Endodermal cell (in vitro differentiated cells): ENCODE measurements around the gene TBC1D8. TPM values are rescaled to one million over a fixed set of nuclear protein-coding genes. Genes with fewer than 3 reads are reported as not detected.

Experiments
- DNase-seq: peaks from one replicate; pipeline ENCODE4 v3.0.0-alpha.2; 2017
- H3K27ac ChIP-seq: 2 replicates; pipeline ENCODE4 v1.5.1; 2013; ENCODE audit warnings: mild to moderate bottlenecking, low read depth, low read length, moderate library complexity
- H3K27me3 ChIP-seq: 2 replicates; pipeline ENCODE4 v1.6.1; 2013; ENCODE audit warnings: mild to moderate bottlenecking, low read length, moderate library complexity; ENCODE audit not compliant: insufficient read depth, control insufficient read depth, poor library complexity, severe bottlenecking
- H3K36me3 ChIP-seq: 2 replicates; pipeline ENCODE4 v1.7.0; 2013; ENCODE audit warnings: mild to moderate bottlenecking, low read length, moderate library complexity; ENCODE audit not compliant: control insufficient read depth, insufficient read depth
- H3K4me1 ChIP-seq: one replicate; pipeline ENCODE4 v1.7.0; 2013; ENCODE audit warnings: low read length; ENCODE audit not compliant: control insufficient read depth, insufficient read depth
- H3K4me3 ChIP-seq: 2 replicates; pipeline ENCODE4 v1.5.1; 2013; ENCODE audit warnings: mild to moderate bottlenecking, low read length, moderate library complexity
- H3K9ac ChIP-seq: 2 replicates; pipeline ENCODE4 v1.6.1; 2013; ENCODE audit warnings: mild to moderate bottlenecking, low read length, moderate library complexity; ENCODE audit not compliant: poor library complexity, severe bottlenecking; ENCODE audit errors: extremely low read depth
- H3K9me3 ChIP-seq: 2 replicates; pipeline ENCODE4 v1.6.1; 2013; ENCODE audit warnings: mild to moderate bottlenecking, low read length, moderate library complexity; ENCODE audit not compliant: control insufficient read depth
- H3K27ac Mint-ChIP-seq: 2 replicates; pipeline ENCODE4 v1.8.0; 2020; ENCODE audit warnings: mixed read lengths
- H3K27me3 Mint-ChIP-seq: 2 replicates; pipeline ENCODE4 v1.8.0; 2021; ENCODE audit warnings: mild to moderate bottlenecking, mixed read lengths; ENCODE audit not compliant: insufficient read depth
- H3K36me3 Mint-ChIP-seq: 2 replicates; pipeline ENCODE4 v1.8.0; 2020; ENCODE audit warnings: low read depth, mixed read lengths
- H3K4me1 Mint-ChIP-seq: 2 replicates; pipeline ENCODE4 v1.8.0; 2020; ENCODE audit warnings: mixed read lengths
- H3K4me3 Mint-ChIP-seq: 2 replicates; pipeline ENCODE4 v1.8.0; 2020; ENCODE audit warnings: mild to moderate bottlenecking, moderate library complexity, mixed read lengths
- H3K9me3 Mint-ChIP-seq: 2 replicates; pipeline ENCODE4 v1.8.0; 2020; ENCODE audit warnings: mild to moderate bottlenecking, mixed read lengths
- CTCF ChIP-seq: fragments of 200-600 bp; sonication (generic); conservative IDR thresholded peaks from 2 replicates; pipeline ENCODE4 v1.5.0; 2021; ENCODE audit warnings: antibody characterized with exemption, mild to moderate bottlenecking
- WGBS, 2 experiments: methylation state at CpG; one replicate each; pipeline versions ENCODE4 v1.1.5 to v1.1.7; 2013; ENCODE audit warnings: missing lambda C conversion rate in 2 of 2, mixed read lengths in 1 of 2; ENCODE audit not compliant: insufficient coverage in 1 of 2, insufficient read length in 1 of 2; 5-methylcytosine and 5-hydroxymethylcytosine counted together
- total RNA-seq, 2 donors: library from RNA; stranded (reverse); fragmentation: NEBNext Ultra II Directional in 1 of 2; extraction: Animal tissue kit (Norgen Biotek cat#: 25700) in 1 of 2; gene quantifications; 2 replicates in 1 of 2; 3 replicates in 1 of 2; pipeline ENCODE4 v1.2.1, GENCODE V29; 2021

The TBC1D8 gene
- total RNA-seq, 2 donors from 2014 or later = 14.4 to 14.5 TPM

- Histone ChIP-seq H3K27me3 (no peaks in the 10 kb centered on the region), H3K4me3 (no peak overlapping the region), H3K27ac (no peak overlapping the region), H3K9me3 (no peaks in the 10 kb centered on the region), H3K9ac (no peak overlapping the region), H3K4me1 (no peaks in the 10 kb centered on the region), H3K36me3 (no peaks in the 10 kb centered on the region)
- Mint-ChIP-seq H3K4me3 (no peak overlapping the region), H3K36me3 (no peaks in the 10 kb centered on the region), H3K9me3 (no peaks in the 10 kb centered on the region), H3K4me1 (peaks cover 4% of the 10 kb centered on the region), H3K27ac (no peak overlapping the region), H3K27me3 (no peaks in the 10 kb centered on the region)
- WGBS, 2 experiments = 96 to 100% methylated on average over 2 to 5 of the region's 5 CpGs
- no peak for TF ChIP-seq CTCF
- no peak for DNase-seq
Measured at GRCh38 chr2:100991404-100991773, 159.8 kb downstream of the TBC1D8 start.

GRCh38 chr2:100990650-100991403 lies 160.4 kb downstream of the TBC1D8 start:
- Histone ChIP-seq H3K9ac (no peak overlapping the region), H3K9me3 (no peaks in the 10 kb centered on the region), H3K4me3 (no peak overlapping the region), H3K27me3 (no peaks in the 10 kb centered on the region), H3K36me3 (no peaks in the 10 kb centered on the region), H3K27ac (no peak overlapping the region), H3K4me1 (no peaks in the 10 kb centered on the region)
- TF ChIP-seq CTCF = no peak
- Mint-ChIP-seq H3K27ac (no peak overlapping the region), H3K27me3 (no peaks in the 10 kb centered on the region), H3K4me1 (no peaks in the 10 kb centered on the region), H3K9me3 (no peaks in the 10 kb centered on the region), H3K36me3 (no peaks in the 10 kb centered on the region), H3K4me3 (no peak overlapping the region)
- DNase-seq = no peak
- 89 to 95% methylated on average over 16 to 24 of the region's 24 CpGs for WGBS, 2 experiments

DNA sequence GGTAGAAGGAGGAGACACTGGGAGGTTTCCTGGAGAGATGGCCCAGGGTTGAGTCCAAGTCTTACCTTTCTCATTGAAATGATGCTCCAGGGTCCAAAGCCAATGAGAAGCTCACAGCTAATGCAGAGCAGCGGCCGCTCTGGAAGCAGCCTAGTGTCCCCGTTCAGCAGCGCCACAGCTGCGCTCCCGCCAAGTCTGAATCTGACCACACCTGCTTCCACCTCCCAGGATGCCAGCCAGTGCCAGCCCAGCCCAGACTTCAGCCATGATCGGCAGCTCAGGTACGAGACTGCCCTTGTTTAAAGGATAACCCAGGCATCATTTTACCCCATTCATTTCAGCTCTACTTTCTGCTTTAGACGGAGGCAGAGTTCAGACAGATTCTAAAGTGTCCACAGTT lies 161.0 kb downstream of the TBC1D8 start:
- 92 to 97% methylated on average over 9 of the region's 9 CpGs for WGBS, 2 experiments
- Histone ChIP-seq H3K9ac (no peak overlapping the region), H3K4me1 (no peaks in the 10 kb centered on the region), H3K27ac (no peak overlapping the region), H3K9me3 (no peaks in the 10 kb centered on the region), H3K27me3 (no peaks in the 10 kb centered on the region), H3K4me3 (no peak overlapping the region), H3K36me3 (no peaks in the 10 kb centered on the region)
- no peak for TF ChIP-seq CTCF
- no peak for DNase-seq
- no peak overlapping the region for H3K27ac Mint-ChIP-seq
- H3K4me3 Mint-ChIP-seq = no peak overlapping the region
- H3K9me3 Mint-ChIP-seq = no peaks in the 10 kb centered on the region
- no peaks in the 10 kb centered on the region for H3K36me3 Mint-ChIP-seq
- no peaks in the 10 kb centered on the region for H3K4me1 Mint-ChIP-seq
- H3K27me3 Mint-ChIP-seq = no peaks in the 10 kb centered on the region
